Nephron progenitor cell (in vitro differentiated cells): ENCODE data around the gene PTPN22.

Experiments used
- DNase-seq: peaks from one replicate; pipeline ENCODE4 v3.0.0; 2021
- H3K27ac Mint-ChIP-seq: 2 replicates; pipeline ENCODE4 v1.8.0; 2021; ENCODE audit warnings: mild to moderate bottlenecking, moderate library complexity, mixed read lengths
- H3K27me3 Mint-ChIP-seq: 2 replicates; pipeline ENCODE4 v1.8.0; 2021; ENCODE audit warnings: mild to moderate bottlenecking, low read depth, mixed read lengths; ENCODE audit not compliant: poor library complexity
- H3K36me3 Mint-ChIP-seq: 2 replicates; pipeline ENCODE4 v1.8.0; 2021; ENCODE audit warnings: low read depth, mixed read lengths
- H3K4me1 Mint-ChIP-seq: 2 replicates; pipeline ENCODE4 v1.8.0; 2021; ENCODE audit warnings: mixed read lengths
- H3K4me3 Mint-ChIP-seq: 2 replicates; pipeline ENCODE4 v1.8.0; 2021; ENCODE audit warnings: mild to moderate bottlenecking, moderate library complexity, mixed read lengths
- H3K9me3 Mint-ChIP-seq: 2 replicates; pipeline ENCODE4 v1.8.0; 2021; ENCODE audit warnings: mild to moderate bottlenecking, moderate library complexity, mixed read lengths
- CTCF ChIP-seq: fragments of 200-600 bp; sonication (generic); IDR thresholded peaks from 2 replicates; pipeline ENCODE4 v1.5.0; 2021; ENCODE audit warnings: antibody characterized with exemption

Gene PTPN22

GRCh38 chr1:113768916-113769600 lies 102.5 kb downstream of the PTPN22 start:
- H3K4me3 Mint-ChIP-seq, result no peak overlapping the region
- H3K36me3 Mint-ChIP-seq, result peaks cover 43% of the 10 kb centered on the region
- H3K9me3 Mint-ChIP-seq, result no peaks in the 10 kb centered on the region
- H3K27ac Mint-ChIP-seq, result peak overlapping the region; percentile 9
- H3K4me1 Mint-ChIP-seq, result no peaks in the 10 kb centered on the region
- H3K27me3 Mint-ChIP-seq, result no peaks in the 10 kb centered on the region
- TF ChIP-seq CTCF, result no peak
- no peak for DNase-seq

- DNase-seq, result no peak
- Mint-ChIP-seq H3K9me3 (no peaks in the 10 kb centered on the region), H3K27ac (peak overlapping the region; percentile 78), H3K36me3 (peaks cover 40% of the 10 kb centered on the region), H3K4me1 (no peaks in the 10 kb centered on the region), H3K4me3 (no peak overlapping the region), H3K27me3 (no peaks in the 10 kb centered on the region)
- TF ChIP-seq CTCF, result no peak
Observed at GRCh38 chr1:113765306-113766230, 105.9 kb downstream of the PTPN22 start.
